Neutrophil (primary cell): ENCODE results near the gene HGS.

Experiments used
- H3K27ac ChIP-seq: fragments of 200-600 bp; sonication (generic); 2 replicates; pipeline ENCODE4 v1.5.1; 2016; ENCODE audit warnings: mild to moderate bottlenecking, moderate library complexity
- H3K27me3 ChIP-seq: fragments of 200-600 bp; sonication (generic); 2 replicates; pipeline ENCODE4 v1.6.0; 2016; ENCODE audit warnings: mild to moderate bottlenecking
- H3K36me3 ChIP-seq: fragments of 200-600 bp; sonication (generic); 2 replicates; pipeline ENCODE4 v1.5.1; 2017
- H3K4me1 ChIP-seq, 2 experiments: fragments of 200-600 bp in 1 of 2; sonication (generic) in 1 of 2; 1 replicate in 1 of 2; 2 replicates in 1 of 2; pipeline versions ENCODE4 v1.5.1 to v1.6.1; 2013 to 2016; ENCODE audit warnings: low read depth in 1 of 2, low read length in 1 of 2, mild to moderate bottlenecking in 1 of 2, moderate library complexity in 1 of 2; ENCODE audit not compliant: control insufficient read depth in 1 of 2, insufficient read depth in 1 of 2
- H3K4me3 ChIP-seq, 2 experiments: fragments of 200-600 bp in 1 of 2; sonication (generic) in 1 of 2; 1 replicate in 1 of 2; 2 replicates in 1 of 2; pipeline ENCODE4 v1.5.1; 2013 to 2016; ENCODE audit warnings: low read depth in 1 of 2, low read length in 1 of 2, mild to moderate bottlenecking in 1 of 2, moderate library complexity in 1 of 2
- H3K9me3 ChIP-seq: fragments of 200-600 bp; sonication (generic); 2 replicates; pipeline ENCODE4 v1.5.1; 2016
- TF ChIP-seq, protein P1 (sequence below): fragments of 200-600 bp; sonication (generic); IDR thresholded peaks from 2 replicates; pipeline ENCODE4 v1.5.1; 2016; ENCODE audit warnings: antibody characterized with exemption

HGS gene

DNA sequence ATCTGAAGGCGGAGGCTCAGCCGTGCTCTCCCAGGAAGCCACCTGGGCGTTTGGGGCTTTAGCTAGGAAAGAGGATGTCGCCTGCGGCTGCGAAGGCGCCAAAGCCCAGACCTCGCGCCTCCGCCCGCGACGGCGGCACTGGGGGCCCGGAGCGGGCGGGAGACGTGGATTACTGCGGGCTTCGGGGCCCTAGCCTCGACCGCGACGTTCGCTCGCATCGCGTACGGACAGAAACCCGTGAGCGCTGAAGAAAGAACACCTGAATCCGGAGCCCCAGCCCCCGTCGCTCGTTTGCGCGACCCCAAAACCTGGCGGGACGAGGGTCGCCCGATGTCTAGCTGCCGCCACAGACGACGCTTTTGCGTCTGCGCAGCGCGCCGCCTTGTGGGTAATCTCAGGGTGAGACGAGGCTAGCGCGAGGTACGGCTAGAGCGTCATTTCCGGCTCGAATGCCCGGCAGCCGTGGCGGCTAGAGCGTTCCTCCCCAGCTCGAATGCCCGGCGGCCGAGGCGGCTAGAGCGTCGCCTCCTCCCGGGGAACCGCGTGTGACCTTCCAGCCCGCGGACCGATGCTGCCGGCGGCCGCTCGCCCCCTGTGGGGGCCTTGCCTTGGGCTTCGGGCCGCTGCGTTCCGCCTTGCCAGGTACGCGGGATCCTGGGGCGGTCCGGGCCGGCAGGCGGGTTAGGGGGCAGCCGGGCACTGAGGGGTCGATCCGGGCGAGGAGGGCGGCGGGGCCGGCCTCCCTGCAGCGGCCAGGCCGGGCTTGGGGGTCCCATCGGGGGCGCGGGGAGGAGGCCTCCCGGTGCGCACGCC lies 19.3 kb downstream of the HGS start, which contains the start of gene MRPL12:
Gene MRPL12, plus strand, starts transcription at position 434 of the 813 bp plus-strand sequence. Its CDS starts 135 bp downstream, at position 569.
- TF ChIP-seq, protein P1, sequence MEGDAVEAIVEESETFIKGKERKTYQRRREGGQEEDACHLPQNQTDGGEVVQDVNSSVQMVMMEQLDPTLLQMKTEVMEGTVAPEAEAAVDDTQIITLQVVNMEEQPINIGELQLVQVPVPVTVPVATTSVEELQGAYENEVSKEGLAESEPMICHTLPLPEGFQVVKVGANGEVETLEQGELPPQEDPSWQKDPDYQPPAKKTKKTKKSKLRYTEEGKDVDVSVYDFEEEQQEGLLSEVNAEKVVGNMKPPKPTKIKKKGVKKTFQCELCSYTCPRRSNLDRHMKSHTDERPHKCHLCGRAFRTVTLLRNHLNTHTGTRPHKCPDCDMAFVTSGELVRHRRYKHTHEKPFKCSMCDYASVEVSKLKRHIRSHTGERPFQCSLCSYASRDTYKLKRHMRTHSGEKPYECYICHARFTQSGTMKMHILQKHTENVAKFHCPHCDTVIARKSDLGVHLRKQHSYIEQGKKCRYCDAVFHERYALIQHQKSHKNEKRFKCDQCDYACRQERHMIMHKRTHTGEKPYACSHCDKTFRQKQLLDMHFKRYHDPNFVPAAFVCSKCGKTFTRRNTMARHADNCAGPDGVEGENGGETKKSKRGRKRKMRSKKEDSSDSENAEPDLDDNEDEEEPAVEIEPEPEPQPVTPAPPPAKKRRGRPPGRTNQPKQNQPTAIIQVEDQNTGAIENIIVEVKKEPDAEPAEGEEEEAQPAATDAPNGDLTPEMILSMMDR = peak; percentile 77
- Histone ChIP-seq H3K4me1 (peaks cover 20 to 32% of the 10 kb centered on the region in 2 experiments), H3K4me3 (peak within 1 kb of the TSS; percentile 88 to 92), H3K27me3 (no peaks in the 10 kb centered on the region), H3K9me3 (no peaks in the 10 kb centered on the region), H3K27ac (peak within 1 kb of the TSS; percentile 90), H3K36me3 (peaks cover 37% of the 10 kb centered on the region)

DNA sequence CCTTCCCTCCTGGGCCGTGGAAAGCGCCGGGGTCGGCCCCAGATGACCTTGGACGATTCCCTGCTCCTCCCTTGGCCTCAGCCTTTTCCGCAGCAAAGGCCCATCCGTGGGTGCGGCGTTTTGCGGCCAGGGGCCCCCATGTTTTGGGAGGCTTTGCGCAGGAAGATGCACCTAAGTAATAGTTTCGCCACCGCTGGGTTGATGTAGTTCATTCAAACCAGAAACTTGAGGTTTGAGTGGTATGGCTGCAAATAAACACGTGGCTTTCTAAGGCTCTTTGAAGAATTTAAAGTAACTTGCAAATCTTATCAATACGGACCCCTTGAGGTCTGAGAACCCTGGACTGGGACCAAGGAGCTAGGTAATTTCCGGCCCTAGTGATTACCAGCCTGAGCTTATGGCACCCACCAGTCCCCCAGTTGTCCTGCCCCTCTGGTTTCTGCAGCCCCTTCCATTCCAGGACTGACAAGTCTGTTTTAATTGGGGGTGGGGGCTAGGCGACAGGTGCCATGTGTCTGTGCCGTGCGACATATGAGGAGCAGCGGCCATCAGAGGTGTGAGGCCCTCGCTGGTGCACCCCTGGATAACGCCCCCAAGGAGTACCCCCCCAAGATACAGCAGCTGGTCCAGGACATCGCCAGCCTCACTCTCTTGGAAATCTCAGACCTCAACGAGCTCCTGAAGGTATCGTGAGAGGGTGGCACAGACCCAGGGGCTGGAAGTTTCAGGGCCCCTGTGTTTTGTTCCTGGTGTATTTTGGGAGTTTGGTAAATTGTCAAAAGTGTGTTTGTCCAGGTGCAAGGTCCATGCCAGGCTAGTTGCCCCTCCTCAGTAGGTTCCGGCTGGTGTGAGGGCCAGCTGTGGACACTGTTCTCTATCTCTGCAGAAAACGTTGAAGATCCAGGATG lies 20.2 kb downstream of the HGS start:
- TF ChIP-seq, protein P1 = no peak
- no peaks in the 10 kb centered on the region for H3K9me3 ChIP-seq
- peak overlapping the region; percentile 88 to 92 for H3K4me3 ChIP-seq
- H3K36me3 ChIP-seq = peaks cover 28% of the 10 kb centered on the region
- H3K4me1 ChIP-seq = peaks cover 20 to 31% of the 10 kb centered on the region in 2 experiments
- peak overlapping the region; percentile 90 for H3K27ac ChIP-seq
- H3K27me3 ChIP-seq = no peaks in the 10 kb centered on the region

DNA sequence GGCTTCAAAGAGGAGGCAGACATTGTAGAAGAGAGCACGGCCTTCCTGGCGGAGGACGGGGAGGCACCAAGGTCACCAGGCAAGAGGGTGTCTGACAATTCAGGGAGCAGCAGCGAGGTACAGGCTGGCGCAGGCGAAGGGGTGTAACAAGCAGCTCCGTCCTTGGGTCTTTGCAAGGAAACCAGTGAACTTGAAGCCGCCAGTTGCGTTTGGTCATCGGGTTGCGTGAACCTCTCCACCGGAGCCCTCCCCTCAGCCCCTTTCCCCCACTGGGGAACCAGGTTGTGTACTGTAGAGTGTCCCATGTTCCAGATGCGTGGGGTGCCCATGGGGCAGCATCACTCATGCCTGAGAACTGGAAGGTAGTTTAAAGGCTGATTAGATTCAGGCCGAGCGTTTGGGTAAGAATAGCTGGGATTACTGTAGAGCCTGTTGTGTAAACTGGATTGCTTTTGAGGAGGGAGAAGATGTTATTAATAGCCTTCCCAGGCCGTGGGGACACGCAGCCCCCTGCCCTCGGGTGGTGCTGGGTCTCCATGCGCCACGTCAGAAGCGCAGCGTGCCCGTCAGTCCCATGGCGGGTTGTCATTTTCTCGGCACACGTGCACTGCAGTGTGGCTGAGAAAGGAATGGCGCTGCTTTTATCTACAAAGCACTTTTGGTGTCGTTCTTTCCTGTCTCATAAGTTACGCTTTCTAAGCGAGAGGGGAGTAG lies 21.9 kb downstream of the HGS start:
- H3K4me1 ChIP-seq = peaks cover 32 to 48% of the 10 kb centered on the region in 2 experiments
- H3K9me3 ChIP-seq = no peaks in the 10 kb centered on the region
- no peaks in the 10 kb centered on the region for H3K27me3 ChIP-seq
- H3K36me3 ChIP-seq = peaks cover 13% of the 10 kb centered on the region
- TF ChIP-seq, protein P1 = no peak
- no peak overlapping the region for H3K4me3 ChIP-seq
- H3K27ac ChIP-seq = no peak overlapping the region

DNA sequence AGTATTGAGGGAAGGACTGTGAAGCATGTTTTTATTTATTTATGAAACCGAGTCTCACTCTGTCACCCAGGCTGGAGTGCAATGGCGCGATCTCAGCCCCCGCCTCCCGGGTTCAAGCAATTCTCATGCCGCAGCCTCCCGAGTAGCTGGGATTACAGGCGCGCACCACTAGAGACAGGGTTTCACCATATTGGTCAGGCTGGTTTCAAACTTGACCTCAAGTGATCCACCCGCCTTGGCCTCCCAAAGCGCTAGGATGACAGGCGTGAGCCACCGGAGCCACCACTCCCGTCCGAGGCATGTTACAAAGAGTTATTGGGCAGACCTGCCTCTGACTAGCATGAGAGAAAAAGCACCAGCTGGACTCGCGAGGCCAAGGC lies 22.4 kb downstream of the HGS start:
- TF ChIP-seq, protein P1 = no peak
- H3K36me3 ChIP-seq = peaks cover 7% of the 10 kb centered on the region
- H3K9me3 ChIP-seq = no peaks in the 10 kb centered on the region
- no peak overlapping the region for H3K27ac ChIP-seq
- H3K4me3 ChIP-seq = no peak overlapping the region
- peaks cover 37 to 53% of the 10 kb centered on the region in 2 experiments for H3K4me1 ChIP-seq
- H3K27me3 ChIP-seq = no peaks in the 10 kb centered on the region
